Body of pancreas (tissue), 4 donors: ENCODE results near the gene HNRNPDL. TPM values are rescaled to one million over a fixed set of nuclear protein-coding genes. Genes with fewer than 3 reads are reported as not detected.
A peak's percentile ranks its signal among the peaks of the same experiment; 100 is the strongest.
"Not testable (repeated sequence)": the region's sequence is repeated elsewhere in the genome, so short reads cannot be mapped to it uniquely, and the experiment has no call there.

Source experiments
- ATAC-seq: fragments of 150-250 bp; one replicate; pipeline ENCODE4 v1.9.1; 2016
- DNase-seq, 4 donors: peaks; one replicate each; pipeline ENCODE4 v3.0.0-alpha.2; 2019
- H3K27ac ChIP-seq, 4 donors: fragments of 200-600 bp; sonication (generic); 1 replicate in 3 of 4; 2 replicates in 1 of 4; pipeline versions ENCODE4 v1.5.1 to v1.6.1; 2016 to 2019; ENCODE audit warnings: mild to moderate bottlenecking in 1 of 4, mixed read lengths in 1 of 4, moderate library complexity in 1 of 4
- H3K27me3 ChIP-seq, 2 donors: fragments of 200-600 bp; sonication (generic); one replicate each; pipeline ENCODE4 v1.6.0; 2016; ENCODE audit warnings: mild to moderate bottlenecking in 1 of 2
- H3K36me3 ChIP-seq, 2 donors: fragments of 200-600 bp; sonication (generic); replicated peaks in 1 of 2; 2 replicates each; pipeline ENCODE4 v1.5.1; 2016; ENCODE audit warnings: low read depth in 2 of 2; ENCODE audit not compliant: insufficient read depth in 1 of 2
- H3K4me1 ChIP-seq: fragments of 200-600 bp; sonication (generic); one replicate; pipeline ENCODE4 v1.6.0; 2016
- H3K4me3 ChIP-seq, 2 donors: fragments of 200-600 bp; sonication (generic); 1 replicate in 1 of 2; 2 replicates in 1 of 2; pipeline ENCODE4 v1.5.1; 2016 to 2019
- H3K9me3 ChIP-seq, 3 donors: fragments of 200-600 bp; sonication (generic); 1 replicate in 2 of 3; 2 replicates in 1 of 3; pipeline ENCODE4 v1.5.1; 2016
- POLR2A ChIP-seq, 3 donors: fragments of 450-650 bp; IDR thresholded peaks; one replicate each; pipeline ENCODE4 v1.6.1; 2016; ENCODE audit warnings: antibody characterized with exemption in 3 of 3, mild to moderate bottlenecking in 2 of 3
- WGBS, 2 donors: methylation state at CpG; one replicate each; pipeline ENCODE4 v1.1.5; 2017; 5-methylcytosine and 5-hydroxymethylcytosine counted together
- intact Hi-C: fragments of 100-400 bp; cut with DNase I; formaldehyde crosslinking; loops from one replicate; pipeline ENCODE4 v1.15.1; 2023
- total RNA-seq, 2 donors: library from RNA; depleted of rRNA; stranded (reverse); fragments of >200 nt; gene quantifications; one replicate each; pipeline ENCODE4 v1.1.0, GENCODE V29; 2016
- TF ChIP-seq, protein P1 (sequence below), 7 experiments: fragments of 450-650 bp in 4 of 7; fragments of 200-600 bp in 3 of 7; sonication (generic) in 3 of 7; IDR thresholded peaks; one replicate each; pipeline ENCODE4 v1.5.1; 2016 to 2019; ENCODE audit warnings: antibody characterized with exemption in 7 of 7

HNRNPDL gene
- total RNA-seq = 100 to 1,000 TPM; 130 to 131 TPM

DNA sequence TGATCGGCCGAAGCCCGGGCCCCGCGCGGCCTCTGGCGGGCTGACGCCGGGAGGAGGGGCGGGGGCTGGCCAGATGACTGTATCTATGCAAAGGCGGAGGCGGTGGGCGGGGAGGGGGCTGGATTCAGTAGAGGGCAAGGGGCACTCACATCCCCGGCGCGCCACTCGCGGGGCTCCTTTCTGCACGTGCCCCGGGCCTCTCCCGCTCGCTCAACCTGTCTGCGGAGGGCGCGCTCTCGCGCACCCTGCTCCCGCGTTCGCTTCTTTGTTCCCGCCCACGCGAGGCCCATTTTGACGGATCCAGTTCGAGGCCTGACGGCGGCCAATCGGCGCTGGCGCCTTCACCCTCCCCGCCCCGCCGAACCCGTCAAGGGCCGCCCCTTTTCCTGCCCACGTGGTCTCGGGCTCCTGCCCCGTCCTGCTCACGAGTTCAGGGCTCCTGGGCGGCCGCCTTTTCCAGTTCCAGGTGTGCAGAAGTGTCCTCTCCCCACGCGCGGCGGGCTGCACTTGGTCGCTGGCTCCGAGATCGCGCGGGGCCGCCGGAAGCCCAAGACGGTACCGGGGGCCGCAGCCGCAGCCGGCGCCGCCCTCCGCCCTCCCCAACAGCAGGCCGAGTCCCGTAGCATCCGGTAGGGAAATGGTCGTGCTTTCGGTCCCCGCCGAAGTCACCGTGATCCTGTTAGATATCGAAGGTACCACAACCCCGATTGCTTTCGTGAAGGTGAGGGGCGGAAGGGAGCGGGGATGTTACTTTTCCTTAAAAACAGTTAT, at the start of gene HNRNPDL, which contains the start of gene ENOPH1:
TSS of gene HNRNPDL (minus strand) at position 270 of the 771 bp plus-strand sequence. CDS start 772 bp downstream, outside the sequence.
TSS of gene ENOPH1 (plus strand) at position 398 of the 771 bp plus-strand sequence. CDS start at position 638, 240 bp downstream.
- Histone ChIP-seq H3K36me3 (peaks cover 5% of the 10 kb centered on the region in 2 donors), H3K4me3 (peak within 1 kb of the TSS; percentile 52 to 87), H3K27ac (peak within 1 kb of the TSS; percentile 88 to 99 (median 97)), H3K9me3 (no peaks in the 10 kb centered on the region), H3K27me3 (no peaks in the 10 kb centered on the region), H3K4me1 (peaks cover 42% of the 10 kb centered on the region)
- WGBS, 2 donors = 0 to 1% methylated on average over 14 to 81 of the region's 83 CpGs
- ATAC-seq (peak; percentile 81), DNase-seq (peak; percentile 95 to 97 (median 96))
- intact Hi-C loops = no loop called here
- peak; percentile 80 to 82 (median 81) for TF ChIP-seq POLR2A (IDR thresholded peaks at IDR 0.05)
- TF ChIP-seq, protein P1, sequence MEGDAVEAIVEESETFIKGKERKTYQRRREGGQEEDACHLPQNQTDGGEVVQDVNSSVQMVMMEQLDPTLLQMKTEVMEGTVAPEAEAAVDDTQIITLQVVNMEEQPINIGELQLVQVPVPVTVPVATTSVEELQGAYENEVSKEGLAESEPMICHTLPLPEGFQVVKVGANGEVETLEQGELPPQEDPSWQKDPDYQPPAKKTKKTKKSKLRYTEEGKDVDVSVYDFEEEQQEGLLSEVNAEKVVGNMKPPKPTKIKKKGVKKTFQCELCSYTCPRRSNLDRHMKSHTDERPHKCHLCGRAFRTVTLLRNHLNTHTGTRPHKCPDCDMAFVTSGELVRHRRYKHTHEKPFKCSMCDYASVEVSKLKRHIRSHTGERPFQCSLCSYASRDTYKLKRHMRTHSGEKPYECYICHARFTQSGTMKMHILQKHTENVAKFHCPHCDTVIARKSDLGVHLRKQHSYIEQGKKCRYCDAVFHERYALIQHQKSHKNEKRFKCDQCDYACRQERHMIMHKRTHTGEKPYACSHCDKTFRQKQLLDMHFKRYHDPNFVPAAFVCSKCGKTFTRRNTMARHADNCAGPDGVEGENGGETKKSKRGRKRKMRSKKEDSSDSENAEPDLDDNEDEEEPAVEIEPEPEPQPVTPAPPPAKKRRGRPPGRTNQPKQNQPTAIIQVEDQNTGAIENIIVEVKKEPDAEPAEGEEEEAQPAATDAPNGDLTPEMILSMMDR (IDR thresholded peaks at IDR 0.05) = peak in 1 of 7 experiments; percentile 1

DNA sequence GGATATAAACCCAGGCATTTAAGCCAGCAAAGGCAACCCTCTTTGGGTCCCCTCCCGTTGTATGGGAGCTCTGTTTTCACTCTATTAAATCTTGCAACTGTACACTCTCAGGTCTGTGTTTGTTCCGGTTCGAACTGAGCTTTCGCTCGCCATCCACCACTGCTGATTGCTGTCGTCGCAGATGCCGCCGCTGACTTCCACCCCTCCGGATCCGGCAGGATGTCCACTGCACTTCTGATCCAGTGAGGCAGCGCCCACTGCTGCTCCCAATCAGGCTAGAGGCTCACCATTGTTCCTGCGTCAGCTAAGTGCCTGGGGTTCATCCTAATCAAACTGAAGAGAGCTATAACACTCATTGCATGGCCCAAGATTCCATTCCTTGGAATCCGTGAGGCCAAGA, 49.3 kb upstream of the HNRNPDL start:
- no peak for DNase-seq
- Histone ChIP-seq H3K4me3 (no peak overlapping the region), H3K27ac (no peak overlapping the region), H3K4me1 (peaks cover 11% of the 10 kb centered on the region), H3K9me3 (no peaks in the 10 kb centered on the region), H3K27me3 (no peaks in the 10 kb centered on the region), H3K36me3 (no peaks in the 10 kb centered on the region)
- TF ChIP-seq, protein P1 (IDR thresholded peaks at IDR 0.05) = no peak
- TF ChIP-seq POLR2A (IDR thresholded peaks at IDR 0.05) = no peak
- WGBS, 2 donors = 94 to 96% methylated on average over 11 to 12 of the region's 14 CpGs
- intact Hi-C loops = no loop called here
- no peak for ATAC-seq

DNA sequence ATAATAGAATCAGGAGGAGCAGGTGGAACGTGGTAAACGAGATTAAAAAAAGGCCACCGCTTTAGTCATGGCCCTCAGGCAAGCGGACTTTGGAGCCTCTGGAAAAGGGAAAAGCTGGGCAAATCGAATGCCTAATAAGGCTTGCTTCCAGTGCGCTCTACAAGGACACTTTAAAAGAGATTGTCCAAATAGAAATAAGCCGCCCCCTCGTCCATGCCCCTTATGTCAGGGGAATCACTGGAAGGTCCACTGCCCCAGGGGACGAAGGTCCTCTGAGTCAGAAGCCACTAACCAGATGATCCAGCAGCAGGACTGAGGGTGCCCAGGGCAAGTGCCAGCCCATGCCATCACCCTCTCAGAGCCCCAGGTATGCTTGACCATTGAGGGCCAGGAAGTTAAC, 47.2 kb upstream of the HNRNPDL start:
- ATAC-seq, H3K36me3 ChIP-seq, H3K4me3 ChIP-seq, H3K27me3 ChIP-seq, H3K9me3 ChIP-seq, intact Hi-C loops: not testable (repeated sequence)
- WGBS, 2 donors = 50 to 59% methylated on average over 9 of the region's 9 CpGs
- DNase-seq = peak; percentile 15 to 53 (median 32)
- peaks cover 11% of the 10 kb centered on the region for H3K4me1 ChIP-seq
- peak overlapping the region in 2 of 4 donors; percentile 37 to 63 for H3K27ac ChIP-seq

DNA sequence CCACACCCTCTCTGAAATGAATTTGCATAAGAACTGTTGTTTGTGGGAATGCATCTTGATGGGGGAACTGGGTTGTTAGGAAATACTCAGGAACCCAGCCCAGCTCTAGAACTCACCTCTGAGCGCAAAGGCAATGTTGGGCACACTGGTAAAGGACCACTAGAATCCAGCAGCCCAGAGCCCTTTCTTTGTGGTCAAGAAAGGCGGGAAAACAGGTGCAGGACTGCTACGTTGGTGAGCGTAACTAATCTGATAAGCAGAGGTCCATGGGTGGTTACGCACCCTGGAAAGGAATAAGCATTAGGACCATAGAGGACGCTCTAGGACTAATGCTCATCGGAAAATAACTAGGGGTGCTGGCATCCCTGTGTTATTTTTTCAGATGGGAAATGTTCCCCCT, 45.7 kb upstream of the HNRNPDL start:
- H3K27ac ChIP-seq, H3K36me3 ChIP-seq, DNase-seq, H3K4me3 ChIP-seq, intact Hi-C loops, ATAC-seq, H3K9me3 ChIP-seq, H3K27me3 ChIP-seq: not testable (repeated sequence)
- WGBS, 2 donors = 91 to 95% methylated on average over 7 of the region's 7 CpGs
- peaks cover 11% of the 10 kb centered on the region for H3K4me1 ChIP-seq

DNA sequence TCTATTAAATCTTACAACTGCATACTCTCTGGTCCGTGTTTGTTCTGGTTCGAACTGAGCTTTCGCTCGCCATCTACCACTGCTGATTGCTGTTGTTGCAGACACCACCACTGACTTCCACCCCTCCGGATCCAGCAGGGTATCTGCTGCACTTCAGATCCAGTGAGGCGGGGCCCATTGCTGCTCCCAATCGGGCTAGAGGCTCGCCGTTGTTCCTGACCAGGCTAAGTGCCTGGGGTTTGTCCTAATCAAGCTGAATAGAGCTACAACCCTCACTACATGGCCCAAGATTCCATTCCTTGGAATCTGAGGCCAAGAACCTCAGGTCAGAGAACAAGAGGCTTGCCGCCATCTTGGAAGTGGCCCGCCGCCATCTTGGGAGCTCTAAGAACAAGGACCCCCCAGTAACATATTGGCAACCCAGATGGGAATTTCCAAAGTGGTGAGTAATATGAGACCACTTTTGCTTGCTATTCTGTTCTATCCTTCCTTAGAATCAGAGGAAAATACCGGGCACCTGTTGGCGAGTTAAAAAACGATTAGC, 43.4 kb upstream of the HNRNPDL start:
- intact Hi-C loops = no loop called here
- 96 to 98% methylated on average over 15 of the region's 15 CpGs for WGBS, 2 donors
- ATAC-seq = no peak

DNA sequence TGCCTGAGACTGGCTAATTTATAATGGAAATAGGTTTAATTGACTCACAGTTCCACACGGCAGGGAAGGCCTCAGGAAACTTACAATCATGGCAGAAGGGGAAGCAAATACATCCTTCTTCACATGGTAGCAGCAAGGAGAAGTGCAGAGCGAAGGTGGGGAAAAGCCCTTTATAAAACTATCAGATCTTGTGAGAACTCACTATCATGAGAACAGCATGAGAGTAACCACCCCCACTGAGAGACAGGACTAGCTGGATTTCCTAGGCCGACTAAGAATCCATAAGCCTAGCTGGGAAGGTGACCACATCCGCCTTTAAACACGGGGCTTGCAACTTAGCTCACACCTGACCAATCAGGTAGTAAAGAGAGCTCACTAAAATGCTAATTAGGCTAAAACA, 42.8 kb upstream of the HNRNPDL start:
- 61 to 76% methylated on average over 5 of the region's 5 CpGs for WGBS, 2 donors
- H3K4me1 ChIP-seq, H3K27me3 ChIP-seq, H3K9me3 ChIP-seq, DNase-seq, intact Hi-C loops, ATAC-seq, H3K27ac ChIP-seq, H3K4me3 ChIP-seq, H3K36me3 ChIP-seq: not testable (repeated sequence)

More for the DNA sequence above, 43.4 kb upstream of the HNRNPDL start:
- Histone ChIP-seq H3K4me3 (no peak overlapping the region), H3K4me1 (peaks cover 11% of the 10 kb centered on the region), H3K27ac (no peak overlapping the region), H3K9me3 (no peaks in the 10 kb centered on the region), H3K27me3 (no peaks in the 10 kb centered on the region), H3K36me3 (no peaks in the 10 kb centered on the region)
- no peak for DNase-seq
- TF ChIP-seq, protein P1 (IDR thresholded peaks at IDR 0.05) = no peak
